Heart left ventricle (tissue), 16 donors: ENCODE results near the gene MAGI1. TPM values are rescaled to one million over a fixed set of nuclear protein-coding genes. Genes with fewer than 3 reads are reported as not detected.

Experiments used
- ATAC-seq, 4 donors: fragments of 200-7000 bp; cut with Tn5 transposase; one replicate each; pipeline ENCODE4 v1.9.1; 2020 to 2022; ENCODE audit warnings: moderate library complexity in 4 of 4, mild to moderate bottlenecking in 3 of 4, moderate number of reproducible peaks in 1 of 4
- DNase-seq, 5 donors: peaks; one replicate each; pipeline ENCODE4 v3.0.0-alpha.2; 2020
- H3K27ac ChIP-seq, 12 donors: fragments of 200-600 bp; sonication (generic) in 4 of 12; one replicate each; pipeline versions ENCODE4 v1.5.0 to v1.8.0; 2016 to 2022; ENCODE audit warnings: mild to moderate bottlenecking in 2 of 12
- H3K27me3 ChIP-seq, 9 donors: fragments of 200-600 bp; sonication (generic) in 2 of 9; one replicate each; pipeline versions ENCODE4 v1.5.1 to v1.8.0; 2016 to 2022; ENCODE audit warnings: mild to moderate bottlenecking in 3 of 9
- H3K36me3 ChIP-seq, 9 donors: fragments of 200-600 bp; sonication (generic) in 2 of 9; one replicate each; pipeline versions ENCODE4 v1.5.0 to v1.8.0; 2018 to 2022; ENCODE audit warnings: mild to moderate bottlenecking in 2 of 9
- H3K4me1 ChIP-seq, 12 donors: fragments of 200-600 bp; sonication (generic) in 4 of 12; one replicate each; pipeline versions ENCODE4 v1.5.0 to v1.8.0; 2016 to 2022; ENCODE audit warnings: mild to moderate bottlenecking in 3 of 12
- H3K4me3 ChIP-seq, 12 donors: fragments of 200-600 bp; sonication (generic) in 4 of 12; one replicate each; pipeline versions ENCODE4 v1.5.0 to v1.8.0; 2017 to 2022; ENCODE audit warnings: mild to moderate bottlenecking in 9 of 12, moderate library complexity in 4 of 12
- H3K9me3 ChIP-seq, 12 donors: fragments of 200-600 bp; sonication (generic) in 4 of 12; one replicate each; pipeline versions ENCODE4 v1.5.0 to v1.8.0; 2016 to 2022; ENCODE audit warnings: mild to moderate bottlenecking in 1 of 12
- POLR2A ChIP-seq, 2 donors: fragments of 450-650 bp; IDR thresholded peaks; one replicate each; pipeline ENCODE4 v1.6.1; 2017; ENCODE audit warnings: antibody characterized with exemption in 2 of 2, mild to moderate bottlenecking in 2 of 2, moderate library complexity in 2 of 2
- WGBS, 4 donors: extraction: QIAGEN DNeasy Blood & Tissue Kit in 2 of 4; methylation state at CpG; one replicate each; pipeline versions ENCODE4 v1.1.5 to v1.1.7; 2013 to 2018; 5-methylcytosine and 5-hydroxymethylcytosine counted together
- intact Hi-C, 10 donors: fragments of 100-400 bp; cut with DNase I; formaldehyde crosslinking; loops; one replicate each; pipeline versions ENCODE4 v1.11.1 to v1.14.2; 2022
- polyA plus RNA-seq, 2 donors: library from polyadenylated mRNA; stranded (reverse); fragments of 200-250 nt; gene quantifications; one replicate each; pipeline ENCODE4 v1.2.3, GENCODE V29; 2013
- total RNA-seq, 9 donors: library from RNA; depleted of rRNA in 2 of 9; stranded (reverse); fragments of >200 nt in 2 of 9; fragmentation: NEBNext Ultra II Directional in 3 of 9; extraction: Animal tissue kit (Norgen Biotek cat#: 25700) in 3 of 9; gene quantifications; one replicate each; pipeline versions ENCODE4 v1.1.0 to v1.2.4, GENCODE V29; 2016 to 2023
- TF ChIP-seq, protein P1 (sequence below), 12 donors: fragments of 200-600 bp; sonication (generic) in 4 of 12; IDR thresholded peaks; one replicate each; pipeline versions ENCODE4 v1.5.0 to v1.8.0; 2018 to 2022; ENCODE audit warnings: antibody characterized with exemption in 12 of 12, mild to moderate bottlenecking in 5 of 12
- donor health status: ischemic (EF 13 %, LVEDD 7.1; RV severe dilation, severe dysfunction).
- donor health status: healthy with polysubstance abuse.
- donor health status: DM: no; HTN: yes; CAD: no.
- donor health status: DM: no; HTN: no; CAD: no.
- donor health status: ischemic (EF 25% LVEDD 6.9; RV normal size, moderate dysfunction).
- donor health status: ischemic (EF 25% LVEDD 5.7; RV mildly dilated, moderate dysfunction).
- donor health status: healthy.
- donor health status: DM: yes; HTN: yes; CAD: no.
- donor health status: ischemic (EF 35%, LVEDD 5.7; RV mildly dilated, moderate dysfunction).
- donor health status: nonischemic (EF 11% LVEDD 7.7; RV severe dilation, severe dysfunction).
- donor health status: DM: yes; HTN: yes; CAD: no.
- donor health status: PGD.
- donor health status: ischemic (EF 29% LVEDD 5.4; RV normal size, mild dysfunction).
- donor health status: nonischemic (EF 23%, LVEDD 6.1; RV moderate dilation, normal function).

Gene MAGI1
- total and polyA plus RNA-seq, 11 donors, result 18.5 to 52.1 (median 31.4) TPM

DNA sequence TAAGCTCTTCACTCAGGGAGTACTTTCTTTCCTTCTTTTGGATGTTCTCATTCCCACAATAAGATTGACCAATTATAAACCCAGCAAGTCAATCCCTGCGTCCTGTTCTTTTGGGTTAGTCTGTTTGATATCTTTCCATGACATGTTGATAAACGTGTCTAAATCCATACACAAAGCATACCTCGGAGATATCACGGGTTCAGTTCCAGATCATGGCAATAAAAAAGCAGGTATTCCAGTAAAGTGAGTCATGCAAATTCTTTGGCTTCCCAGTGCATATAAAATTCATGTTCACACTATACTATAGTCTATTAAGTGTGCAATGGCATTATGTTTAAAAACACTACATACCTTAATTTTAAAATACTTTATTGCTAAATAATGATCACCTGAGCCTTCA, 667.7 kb downstream of the MAGI1 start:
- Histone ChIP-seq H3K27ac (peak overlapping the region in 1 of 12 donors; percentile 71), H3K27me3 (no peaks in the 10 kb centered on the region), H3K4me3 (no peak overlapping the region), H3K36me3 (peaks cover 0 to 23% (median 3%) of the 10 kb centered on the region in 9 donors), H3K9me3 (peaks cover 0 to 5% (median 0%) of the 10 kb centered on the region in 12 donors), H3K4me1 (no peaks in the 10 kb centered on the region)
- 92 to 96% (median 95%) methylated on average over 4 of the region's 4 CpGs for WGBS, 4 donors
- TF ChIP-seq, protein P1, sequence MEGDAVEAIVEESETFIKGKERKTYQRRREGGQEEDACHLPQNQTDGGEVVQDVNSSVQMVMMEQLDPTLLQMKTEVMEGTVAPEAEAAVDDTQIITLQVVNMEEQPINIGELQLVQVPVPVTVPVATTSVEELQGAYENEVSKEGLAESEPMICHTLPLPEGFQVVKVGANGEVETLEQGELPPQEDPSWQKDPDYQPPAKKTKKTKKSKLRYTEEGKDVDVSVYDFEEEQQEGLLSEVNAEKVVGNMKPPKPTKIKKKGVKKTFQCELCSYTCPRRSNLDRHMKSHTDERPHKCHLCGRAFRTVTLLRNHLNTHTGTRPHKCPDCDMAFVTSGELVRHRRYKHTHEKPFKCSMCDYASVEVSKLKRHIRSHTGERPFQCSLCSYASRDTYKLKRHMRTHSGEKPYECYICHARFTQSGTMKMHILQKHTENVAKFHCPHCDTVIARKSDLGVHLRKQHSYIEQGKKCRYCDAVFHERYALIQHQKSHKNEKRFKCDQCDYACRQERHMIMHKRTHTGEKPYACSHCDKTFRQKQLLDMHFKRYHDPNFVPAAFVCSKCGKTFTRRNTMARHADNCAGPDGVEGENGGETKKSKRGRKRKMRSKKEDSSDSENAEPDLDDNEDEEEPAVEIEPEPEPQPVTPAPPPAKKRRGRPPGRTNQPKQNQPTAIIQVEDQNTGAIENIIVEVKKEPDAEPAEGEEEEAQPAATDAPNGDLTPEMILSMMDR (IDR thresholded peaks at IDR 0.05), result no peak
- TF ChIP-seq POLR2A (IDR thresholded peaks at IDR 0.05), result no peak
- intact Hi-C loops, result no loop called here
- no peak for ATAC-seq
- no peak for DNase-seq

DNA sequence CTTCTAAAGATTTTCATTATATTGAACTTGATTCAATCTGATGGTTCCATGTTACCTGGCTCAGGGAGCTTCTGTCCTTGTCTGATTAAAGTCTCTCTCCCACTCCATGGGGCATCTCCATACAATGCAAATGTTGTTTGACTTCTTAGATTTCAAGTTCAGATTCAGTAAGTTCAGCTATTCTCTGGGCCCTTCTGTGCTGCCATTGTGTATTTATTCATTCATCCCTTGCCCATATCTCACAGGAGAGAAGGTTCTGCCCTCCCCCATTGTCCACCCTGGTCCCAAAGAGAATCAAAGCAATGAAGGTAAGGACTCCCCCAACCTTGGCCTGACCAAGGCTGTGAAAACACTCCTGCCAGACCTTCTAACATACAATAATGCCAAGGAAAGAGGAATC, 669.9 kb downstream of the MAGI1 start:
- ATAC-seq (no peak), DNase-seq (no peak)
- no peak overlapping the region for H3K27ac ChIP-seq
- no peaks in the 10 kb centered on the region for H3K27me3 ChIP-seq
- intact Hi-C loops, result no loop called here
- peaks cover 0 to 5% (median 0%) of the 10 kb centered on the region in 12 donors for H3K9me3 ChIP-seq
- H3K4me1 ChIP-seq, result no peaks in the 10 kb centered on the region
- no peak for TF ChIP-seq POLR2A (IDR thresholded peaks at IDR 0.05)
- TF ChIP-seq, protein P1 (IDR thresholded peaks at IDR 0.05), result no peak
- H3K4me3 ChIP-seq, result no peak overlapping the region
- H3K36me3 ChIP-seq, result peaks cover 0 to 29% (median 0%) of the 10 kb centered on the region in 9 donors

DNA sequence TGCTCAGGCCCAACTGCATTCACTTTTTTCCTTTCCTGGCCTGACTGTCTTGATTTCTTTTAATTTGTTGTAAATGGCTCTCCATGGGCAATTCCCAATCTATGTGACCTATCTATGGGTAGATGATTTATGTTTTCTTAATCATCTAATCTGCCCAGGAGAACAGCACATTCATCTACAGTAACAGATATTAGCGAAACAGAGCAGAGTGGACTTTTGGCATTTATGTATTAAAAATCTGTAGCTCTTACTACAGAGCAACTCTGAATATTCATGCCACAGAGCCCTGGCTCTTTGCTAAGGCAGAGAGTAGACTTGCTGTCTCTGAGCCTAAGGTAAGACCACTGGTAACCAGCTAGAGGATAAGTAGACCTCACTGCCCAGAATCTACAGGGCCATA, 676.0 kb downstream of the MAGI1 start:
- 93 to 100% (median 99%) methylated on average over 1 of the region's 1 CpG for WGBS, 4 donors
- H3K36me3 ChIP-seq, result peaks cover 0 to 66% (median 30%) of the 10 kb centered on the region in 9 donors

DNA sequence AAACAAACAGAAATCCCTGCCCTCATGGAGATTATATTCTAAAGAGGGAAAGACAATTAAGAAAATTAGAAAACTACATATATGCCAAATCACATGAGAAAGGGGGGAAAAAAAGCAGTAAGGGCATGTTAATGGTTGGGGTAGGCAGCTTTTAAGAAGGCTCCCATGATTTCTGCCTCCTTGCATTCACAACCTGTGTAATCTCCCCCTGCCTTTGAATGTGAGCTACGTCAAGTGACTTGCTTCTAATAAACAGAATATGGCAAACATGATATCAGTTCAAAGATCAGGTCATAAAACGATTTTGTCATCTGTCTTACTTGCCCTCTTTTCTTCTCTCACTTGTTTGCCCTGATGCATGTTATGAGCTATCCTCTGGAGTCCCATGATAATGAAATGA, 677.3 kb downstream of the MAGI1 start:
- Histone ChIP-seq H3K27ac (no peak overlapping the region), H3K27me3 (no peaks in the 10 kb centered on the region), H3K4me1 (no peaks in the 10 kb centered on the region), H3K4me3 (no peak overlapping the region), H3K9me3 (peaks cover 0 to 12% (median 0%) of the 10 kb centered on the region in 12 donors), H3K36me3 (peaks cover 0 to 71% (median 35%) of the 10 kb centered on the region in 9 donors)
- no peak for ATAC-seq
- 61 to 92% (median 86%) methylated on average over 2 of the region's 2 CpGs for WGBS, 4 donors
- DNase-seq, result no peak
- TF ChIP-seq, protein P1 (IDR thresholded peaks at IDR 0.05), result no peak
- no peak for TF ChIP-seq POLR2A (IDR thresholded peaks at IDR 0.05)
- intact Hi-C loops, result no loop called here

More for the DNA sequence above, 676.0 kb downstream of the MAGI1 start:
- DNase-seq (no peak), ATAC-seq (no peak)
- intact Hi-C loops, result no loop called here
- H3K27ac ChIP-seq, result no peak overlapping the region
- H3K27me3 ChIP-seq, result no peaks in the 10 kb centered on the region
- H3K4me3 ChIP-seq, result no peak overlapping the region
- no peaks in the 10 kb centered on the region for H3K4me1 ChIP-seq
- H3K9me3 ChIP-seq, result peaks cover 0 to 12% (median 0%) of the 10 kb centered on the region in 12 donors
- TF ChIP-seq, protein P1 (IDR thresholded peaks at IDR 0.05), result no peak
- TF ChIP-seq POLR2A (IDR thresholded peaks at IDR 0.05), result no peak
